ENCODE data around the gene PRR16. TPM values are rescaled to one million over a fixed set of nuclear protein-coding genes. Genes with fewer than 3 reads are reported as not detected.

Gene PRR16
- total RNA-seq, 4 donors from 2014 or later = 0.48 to 2.3 (median 1.9) TPM; not detected in 1

DNA sequence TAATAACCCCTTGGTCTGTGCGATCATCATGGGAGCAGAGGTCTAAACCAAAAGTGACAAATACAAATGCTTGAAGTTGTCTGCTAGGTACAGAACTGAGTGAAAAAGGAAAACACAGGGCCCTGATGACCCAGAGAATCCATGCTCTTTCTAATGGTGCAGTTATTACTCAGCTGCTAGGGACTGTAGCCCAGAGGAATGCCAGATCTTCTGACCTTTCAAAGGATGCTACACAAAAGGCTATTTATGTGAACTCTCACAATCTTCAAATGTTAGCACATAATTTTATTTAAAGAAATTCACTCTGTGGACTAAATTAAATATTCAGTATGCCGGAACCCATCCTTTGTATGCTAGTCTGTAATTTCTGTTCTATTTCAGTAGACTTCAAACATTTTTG lies 79.9 kb downstream of the PRR16 start:
- TF ChIP-seq, protein P1, sequence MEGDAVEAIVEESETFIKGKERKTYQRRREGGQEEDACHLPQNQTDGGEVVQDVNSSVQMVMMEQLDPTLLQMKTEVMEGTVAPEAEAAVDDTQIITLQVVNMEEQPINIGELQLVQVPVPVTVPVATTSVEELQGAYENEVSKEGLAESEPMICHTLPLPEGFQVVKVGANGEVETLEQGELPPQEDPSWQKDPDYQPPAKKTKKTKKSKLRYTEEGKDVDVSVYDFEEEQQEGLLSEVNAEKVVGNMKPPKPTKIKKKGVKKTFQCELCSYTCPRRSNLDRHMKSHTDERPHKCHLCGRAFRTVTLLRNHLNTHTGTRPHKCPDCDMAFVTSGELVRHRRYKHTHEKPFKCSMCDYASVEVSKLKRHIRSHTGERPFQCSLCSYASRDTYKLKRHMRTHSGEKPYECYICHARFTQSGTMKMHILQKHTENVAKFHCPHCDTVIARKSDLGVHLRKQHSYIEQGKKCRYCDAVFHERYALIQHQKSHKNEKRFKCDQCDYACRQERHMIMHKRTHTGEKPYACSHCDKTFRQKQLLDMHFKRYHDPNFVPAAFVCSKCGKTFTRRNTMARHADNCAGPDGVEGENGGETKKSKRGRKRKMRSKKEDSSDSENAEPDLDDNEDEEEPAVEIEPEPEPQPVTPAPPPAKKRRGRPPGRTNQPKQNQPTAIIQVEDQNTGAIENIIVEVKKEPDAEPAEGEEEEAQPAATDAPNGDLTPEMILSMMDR (IDR thresholded peaks at IDR 0.05) = no peak
- no peak for TF ChIP-seq POLR2A (IDR thresholded peaks at IDR 0.05)
- H3K4me3 ChIP-seq = no peak overlapping the region
- H3K9me3 ChIP-seq = no peaks in the 10 kb centered on the region
- no peaks in the 10 kb centered on the region for H3K27me3 ChIP-seq
- H3K4me1 ChIP-seq = no peaks in the 10 kb centered on the region
- H3K27ac ChIP-seq = no peak overlapping the region
- intact Hi-C loops (cut with DNase I) = no loop called here
- WGBS, 2 donors = 76 to 94% methylated on average over 2 of the region's 2 CpGs
- DNase-seq = no peak
- H3K36me3 ChIP-seq = no peaks in the 10 kb centered on the region

DNA sequence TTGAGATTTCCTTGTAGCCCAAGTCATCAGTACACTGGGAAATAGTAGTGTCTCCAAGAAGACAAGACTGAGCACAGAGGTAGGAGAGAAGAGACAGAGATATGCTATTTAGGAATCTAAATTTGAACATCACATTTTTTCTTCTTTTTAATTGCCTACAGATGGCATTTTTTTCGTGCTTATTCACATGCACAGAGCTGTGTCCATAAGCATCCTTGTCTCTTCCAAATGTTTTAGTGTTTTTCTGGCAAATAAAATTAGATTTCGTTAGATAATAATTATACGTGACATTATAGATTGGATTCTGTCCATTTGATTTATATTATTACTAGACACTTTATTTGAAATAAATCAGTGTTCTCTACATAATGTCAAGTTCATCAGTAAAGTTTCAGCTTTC lies 80.9 kb downstream of the PRR16 start:
- no peak for DNase-seq
- H3K36me3 ChIP-seq = no peaks in the 10 kb centered on the region
- no peaks in the 10 kb centered on the region for H3K27me3 ChIP-seq
- no peak overlapping the region for H3K27ac ChIP-seq
- TF ChIP-seq, protein P1 (IDR thresholded peaks at IDR 0.05) = no peak
- no peak for TF ChIP-seq POLR2A (IDR thresholded peaks at IDR 0.05)
- H3K4me1 ChIP-seq = no peaks in the 10 kb centered on the region
- WGBS, 2 donors = 57 to 59% methylated on average over 3 of the region's 3 CpGs
- intact Hi-C loops (cut with DNase I) = no loop called here
- no peak overlapping the region for H3K4me3 ChIP-seq
- H3K9me3 ChIP-seq = no peaks in the 10 kb centered on the region

DNA sequence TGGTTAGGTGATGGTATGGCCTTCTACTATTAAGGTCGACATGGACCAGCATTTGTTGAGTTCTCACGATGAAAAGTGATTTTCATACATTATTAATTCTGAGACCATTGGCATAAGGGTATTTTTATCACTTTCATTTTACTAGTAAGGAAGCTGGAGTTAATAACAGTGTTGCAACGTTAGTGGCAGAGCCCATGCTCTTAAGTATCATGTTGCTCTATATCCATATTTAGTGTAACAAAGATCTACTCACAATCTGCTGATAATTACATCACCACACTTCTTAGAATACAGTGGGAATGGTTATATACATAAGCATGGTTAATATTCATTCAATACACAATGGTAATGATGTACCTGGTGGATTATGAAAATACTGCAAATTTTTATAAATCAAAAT lies 81.9 kb downstream of the PRR16 start:
- H3K36me3 ChIP-seq = no peaks in the 10 kb centered on the region
- TF ChIP-seq, protein P1 (IDR thresholded peaks at IDR 0.05) = no peak
- H3K27me3 ChIP-seq = no peaks in the 10 kb centered on the region
- no peak for DNase-seq
- H3K9me3 ChIP-seq = no peaks in the 10 kb centered on the region
- no peak overlapping the region for H3K27ac ChIP-seq
- H3K4me1 ChIP-seq = no peaks in the 10 kb centered on the region
- intact Hi-C loops (cut with DNase I) = no loop called here
- WGBS, 2 donors = 52 to 56% methylated on average over 3 of the region's 3 CpGs
- no peak overlapping the region for H3K4me3 ChIP-seq

DNA sequence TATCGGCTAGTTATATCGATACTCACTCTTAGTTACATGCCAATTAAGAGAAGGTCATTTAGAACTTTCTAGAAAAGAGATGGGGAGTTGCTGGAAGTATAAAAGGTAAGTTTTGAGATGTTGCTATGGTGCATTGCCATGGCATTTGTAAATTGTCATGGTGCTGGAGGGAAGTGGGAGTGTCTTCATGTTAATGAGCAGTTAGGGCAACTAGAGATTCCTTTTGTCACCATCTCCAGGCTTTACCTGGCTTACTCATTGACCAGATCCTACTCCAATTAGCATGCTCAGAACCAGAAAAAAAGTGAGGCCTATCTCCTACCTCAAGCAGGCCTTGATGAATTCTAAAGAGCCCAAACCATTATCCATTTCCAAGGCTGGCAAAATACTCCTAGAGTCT lies 82.8 kb downstream of the PRR16 start:
- intact Hi-C loops (cut with DNase I) = no loop called here
- TF ChIP-seq, protein P1 (IDR thresholded peaks at IDR 0.05) = no peak
- no peak for TF ChIP-seq POLR2A (IDR thresholded peaks at IDR 0.05)
- Histone ChIP-seq H3K36me3 (no peaks in the 10 kb centered on the region), H3K9me3 (no peaks in the 10 kb centered on the region), H3K27me3 (no peaks in the 10 kb centered on the region), H3K4me3 (no peak overlapping the region), H3K4me1 (no peaks in the 10 kb centered on the region), H3K27ac (no peak overlapping the region)
- no peak for DNase-seq
- 100% methylated on average over 2 of the region's 2 CpGs; no CpG with 5 or more reads in 1 of the 2 donors for WGBS, 2 donors

DNA sequence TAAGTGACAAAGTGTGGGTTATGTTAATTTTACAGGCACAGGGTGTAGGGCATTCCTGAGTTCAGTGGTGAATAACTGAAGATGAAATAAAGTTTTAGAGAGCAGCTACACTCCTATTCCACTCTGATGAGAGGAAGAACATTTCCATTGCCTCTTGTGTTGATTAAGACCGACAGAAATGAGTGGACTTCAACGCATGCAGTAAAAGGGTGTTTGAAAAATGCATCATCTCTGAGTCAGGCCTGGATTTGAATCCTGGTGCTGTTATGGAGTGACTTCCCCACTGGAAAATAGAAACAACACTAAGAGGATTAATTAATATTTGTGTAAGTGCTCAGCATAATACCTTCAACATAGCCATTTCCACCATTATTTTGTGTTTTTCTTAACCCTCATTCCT lies 86.3 kb downstream of the PRR16 start:
- intact Hi-C loops (cut with DNase I) = no loop called here
- Histone ChIP-seq H3K9me3 (no peaks in the 10 kb centered on the region), H3K27me3 (no peaks in the 10 kb centered on the region), H3K4me3 (no peak overlapping the region), H3K4me1 (no peaks in the 10 kb centered on the region), H3K27ac (no peak overlapping the region), H3K36me3 (no peaks in the 10 kb centered on the region)
- 79 to 80% methylated on average over 2 of the region's 2 CpGs for WGBS, 2 donors
- TF ChIP-seq, protein P1 (IDR thresholded peaks at IDR 0.05) = no peak
- no peak for TF ChIP-seq POLR2A (IDR thresholded peaks at IDR 0.05)
- no peak for DNase-seq

Measured in esophagus squamous epithelium (tissue), 5 donors.